Measurements from ENCODE around the gene GPD1. TPM values are rescaled to one million over a fixed set of nuclear protein-coding genes. Genes with fewer than 3 reads are reported as not detected.

Gene GPD1
- total RNA-seq, 1 donor, result not detected

DNA sequence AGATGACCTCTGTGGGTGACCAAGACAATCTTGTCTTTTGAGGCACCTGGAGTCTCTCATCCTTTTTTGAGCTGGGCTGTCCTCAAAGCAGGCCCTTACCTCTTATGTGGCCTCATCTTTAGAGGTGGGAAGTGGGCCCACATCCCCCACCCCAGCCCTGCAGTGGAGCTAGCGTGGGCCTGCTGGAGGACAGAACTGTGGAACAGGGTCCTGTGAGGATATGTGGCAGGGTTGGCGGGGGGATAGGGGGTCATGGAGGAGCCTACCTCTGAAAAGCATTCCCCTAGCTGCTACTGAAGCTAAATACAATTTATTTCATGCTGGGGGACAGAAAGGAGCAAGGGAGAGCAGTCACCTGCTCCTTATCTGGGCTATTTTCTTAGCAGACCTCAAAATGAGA is 457 bp upstream of the GPD1 start:
- peaks cover 18% of the 10 kb centered on the region for H3K4me1 ChIP-seq (ENCODE audit: insufficient read depth, low read length)
- H3K27me3 ChIP-seq (ENCODE audit: insufficient read depth, low read length), result no peaks in the 10 kb centered on the region
- no peaks in the 10 kb centered on the region for H3K79me2 ChIP-seq (ENCODE audit: insufficient read depth, low read length)
- no peak overlapping the region for H2AFZ ChIP-seq (ENCODE audit: low read length)
- H3K36me3 ChIP-seq (ENCODE audit: insufficient read depth, low read length), result peaks cover 18% of the 10 kb centered on the region
- H3K9me3 ChIP-seq (ENCODE audit: low read depth, low read length), result no peaks in the 10 kb centered on the region
- DNase-seq (ENCODE audit: insufficient read length, low spot score, missing footprints), result no peak
- no peak overlapping the region for H3K4me2 ChIP-seq (ENCODE audit: insufficient read depth, low read length)
- H3K4me3 ChIP-seq (ENCODE audit: insufficient read depth, low read length), result no peak overlapping the region
- no peak overlapping the region for H3K27ac ChIP-seq (ENCODE audit: low read depth, low read length)
- H4K20me1 ChIP-seq (ENCODE audit: insufficient read depth, low read length), result no peaks in the 10 kb centered on the region
- no peak for TF ChIP-seq CTCF (IDR thresholded peaks at IDR 0.05; ENCODE audit: extremely low read depth, low read depth, low read length)

GRCh38 chr12:50104417-50105366 is 884 bp downstream of the GPD1 start:
- Histone ChIP-seq H3K4me3 (ENCODE audit: insufficient read depth, low read length) (no peak overlapping the region), H3K36me3 (ENCODE audit: insufficient read depth, low read length) (peaks cover 5% of the 10 kb centered on the region), H3K4me1 (ENCODE audit: insufficient read depth, low read length) (peaks cover 9% of the 10 kb centered on the region), H3K9me3 (ENCODE audit: low read depth, low read length) (no peaks in the 10 kb centered on the region), H3K27ac (ENCODE audit: low read depth, low read length) (no peak overlapping the region), H3K27me3 (ENCODE audit: insufficient read depth, low read length) (no peaks in the 10 kb centered on the region), H3K4me2 (ENCODE audit: insufficient read depth, low read length) (no peak overlapping the region), H2AFZ (ENCODE audit: low read length) (no peak overlapping the region), H4K20me1 (ENCODE audit: insufficient read depth, low read length) (no peaks in the 10 kb centered on the region), H3K79me2 (ENCODE audit: insufficient read depth, low read length) (no peaks in the 10 kb centered on the region)
- DNase-seq (ENCODE audit: insufficient read length, low spot score, missing footprints), result peak; percentile 47
- TF ChIP-seq CTCF (IDR thresholded peaks at IDR 0.05; ENCODE audit: extremely low read depth, low read depth, low read length), result no peak

DNA sequence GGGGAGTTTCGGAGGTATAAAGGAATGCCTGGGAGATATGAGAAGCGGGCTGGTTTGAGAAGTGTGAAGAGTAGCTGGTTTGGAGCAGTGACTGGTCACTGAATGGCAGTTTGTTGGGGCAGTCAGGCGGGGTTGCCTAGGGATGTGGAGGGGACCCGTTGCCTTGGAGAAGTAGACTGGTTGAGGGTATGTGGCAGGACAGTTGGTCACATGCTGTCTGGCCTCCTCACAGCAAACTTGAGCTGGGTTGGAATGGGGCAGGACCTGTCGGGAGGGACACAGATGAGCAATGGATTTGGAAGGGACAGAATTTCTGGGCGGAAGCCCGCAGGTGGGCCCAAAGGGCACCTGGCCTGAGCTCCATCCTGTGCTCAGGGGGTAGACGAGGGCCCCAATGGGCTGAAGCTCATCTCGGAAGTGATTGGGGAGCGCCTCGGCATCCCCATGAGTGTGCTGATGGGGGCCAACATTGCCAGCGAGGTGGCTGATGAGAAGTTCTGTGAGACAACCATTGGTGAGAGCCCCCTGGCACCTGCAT is 2.2 kb downstream of the GPD1 start:
- Histone ChIP-seq H4K20me1 (ENCODE audit: insufficient read depth, low read length) (no peaks in the 10 kb centered on the region), H3K27me3 (ENCODE audit: insufficient read depth, low read length) (no peaks in the 10 kb centered on the region), H3K4me2 (ENCODE audit: insufficient read depth, low read length) (no peak overlapping the region), H3K4me3 (ENCODE audit: insufficient read depth, low read length) (no peak overlapping the region), H3K27ac (ENCODE audit: low read depth, low read length) (no peak overlapping the region), H2AFZ (ENCODE audit: low read length) (no peak overlapping the region), H3K9me3 (ENCODE audit: low read depth, low read length) (no peaks in the 10 kb centered on the region), H3K4me1 (ENCODE audit: insufficient read depth, low read length) (peaks cover 20% of the 10 kb centered on the region), H3K36me3 (ENCODE audit: insufficient read depth, low read length) (peaks cover 4% of the 10 kb centered on the region), H3K79me2 (ENCODE audit: insufficient read depth, low read length) (no peaks in the 10 kb centered on the region)
- no peak for DNase-seq (ENCODE audit: insufficient read length, low spot score, missing footprints)
- TF ChIP-seq CTCF (IDR thresholded peaks at IDR 0.05; ENCODE audit: extremely low read depth, low read depth, low read length), result no peak

DNA sequence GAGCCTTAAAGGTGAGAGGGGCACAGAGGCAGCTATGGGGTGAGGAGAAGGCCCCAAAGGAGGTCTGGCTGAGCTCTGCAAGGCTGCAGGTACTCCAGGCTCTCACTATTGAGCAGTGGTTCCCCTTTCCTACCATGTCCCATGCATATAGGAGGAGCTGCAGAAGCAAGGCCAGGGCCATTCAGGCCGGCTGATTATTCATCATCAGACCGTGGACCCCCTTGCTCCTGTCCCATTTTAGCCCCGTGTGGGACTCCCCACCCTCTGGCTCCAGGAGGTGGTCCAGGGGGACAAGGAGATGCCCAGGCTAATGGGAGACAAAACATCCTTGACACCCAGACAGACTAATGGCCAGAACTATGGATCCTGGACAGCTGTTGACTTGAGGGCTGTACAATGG is 3.1 kb downstream of the GPD1 start:
- Histone ChIP-seq H3K4me3 (ENCODE audit: insufficient read depth, low read length) (no peak overlapping the region), H4K20me1 (ENCODE audit: insufficient read depth, low read length) (no peaks in the 10 kb centered on the region), H3K79me2 (ENCODE audit: insufficient read depth, low read length) (no peaks in the 10 kb centered on the region), H3K27ac (ENCODE audit: low read depth, low read length) (no peak overlapping the region), H3K9me3 (ENCODE audit: low read depth, low read length) (no peaks in the 10 kb centered on the region), H3K27me3 (ENCODE audit: insufficient read depth, low read length) (no peaks in the 10 kb centered on the region), H3K4me2 (ENCODE audit: insufficient read depth, low read length) (no peak overlapping the region), H3K36me3 (ENCODE audit: insufficient read depth, low read length) (peaks cover 1% of the 10 kb centered on the region), H3K4me1 (ENCODE audit: insufficient read depth, low read length) (peaks cover 26% of the 10 kb centered on the region), H2AFZ (ENCODE audit: low read length) (no peak overlapping the region)
- no peak for TF ChIP-seq CTCF (IDR thresholded peaks at IDR 0.05; ENCODE audit: extremely low read depth, low read depth, low read length)
- no peak for DNase-seq (ENCODE audit: insufficient read length, low spot score, missing footprints)

Data from osteoblast (primary cell).